Mucosa of descending colon (tissue), 3 donors: ENCODE data around the gene HES4. TPM values are rescaled to one million over a fixed set of nuclear protein-coding genes. Genes with fewer than 3 reads are reported as not detected.

Source experiments
- ATAC-seq: fragments of 200-7000 bp; cut with Tn5 transposase; one replicate; pipeline ENCODE4 v1.9.1; 2020; ENCODE audit warnings: mild to moderate bottlenecking, moderate library complexity
- DNase-seq, 3 donors: peaks; one replicate each; pipeline ENCODE4 v3.0.0-alpha.2; 2020
- H3K36me3 ChIP-seq: fragments of 200-600 bp; one replicate; pipeline ENCODE4 v1.8.0; 2021; ENCODE audit warnings: low read depth, mild to moderate bottlenecking
- H3K4me1 ChIP-seq: fragments of 200-600 bp; one replicate; pipeline ENCODE4 v1.8.0; 2021; ENCODE audit warnings: low read depth, mild to moderate bottlenecking
- H3K4me3 ChIP-seq: fragments of 200-600 bp; one replicate; pipeline ENCODE4 v1.8.0; 2021; ENCODE audit warnings: mild to moderate bottlenecking
- H3K9me3 ChIP-seq: fragments of 200-600 bp; one replicate; pipeline ENCODE4 v1.8.0; 2021; ENCODE audit warnings: mild to moderate bottlenecking
- CTCF ChIP-seq: fragments of 200-600 bp; IDR thresholded peaks from one replicate; pipeline ENCODE4 v1.8.0; 2022; ENCODE audit warnings: antibody characterized with exemption, mild to moderate bottlenecking
- intact Hi-C, 2 donors: fragments of 100-400 bp; cut with DNase I in 1 of 2; cut with micrococcal nuclease in 1 of 2; formaldehyde crosslinking; loops; one replicate each; pipeline versions ENCODE4 v1.11.0 to v1.11.1; 2022; cut with DNase I, micrococcal nuclease
- total RNA-seq, 3 donors: library from RNA; stranded (reverse); fragmentation: NEBNext Ultra II Directional in 2 of 3; extraction: Animal tissue kit (Norgen Biotek cat#: 25700) in 2 of 3; gene quantifications; one replicate each; pipeline versions ENCODE4 v1.2.1 to v1.2.4, GENCODE V29; 2021 to 2023
- donor health status: DM: no; HTN: no; CAD: no; lungs with moderate emphysema.
- donor health status: DM: no; HTN: no; CAD: no.
- donor health status: DM: no; HTN: yes; CAD: no.

The HES4 gene
- total RNA-seq, 3 donors from 2014 or later: 10.3 to 22.7 (median 21.1) TPM

DNA sequence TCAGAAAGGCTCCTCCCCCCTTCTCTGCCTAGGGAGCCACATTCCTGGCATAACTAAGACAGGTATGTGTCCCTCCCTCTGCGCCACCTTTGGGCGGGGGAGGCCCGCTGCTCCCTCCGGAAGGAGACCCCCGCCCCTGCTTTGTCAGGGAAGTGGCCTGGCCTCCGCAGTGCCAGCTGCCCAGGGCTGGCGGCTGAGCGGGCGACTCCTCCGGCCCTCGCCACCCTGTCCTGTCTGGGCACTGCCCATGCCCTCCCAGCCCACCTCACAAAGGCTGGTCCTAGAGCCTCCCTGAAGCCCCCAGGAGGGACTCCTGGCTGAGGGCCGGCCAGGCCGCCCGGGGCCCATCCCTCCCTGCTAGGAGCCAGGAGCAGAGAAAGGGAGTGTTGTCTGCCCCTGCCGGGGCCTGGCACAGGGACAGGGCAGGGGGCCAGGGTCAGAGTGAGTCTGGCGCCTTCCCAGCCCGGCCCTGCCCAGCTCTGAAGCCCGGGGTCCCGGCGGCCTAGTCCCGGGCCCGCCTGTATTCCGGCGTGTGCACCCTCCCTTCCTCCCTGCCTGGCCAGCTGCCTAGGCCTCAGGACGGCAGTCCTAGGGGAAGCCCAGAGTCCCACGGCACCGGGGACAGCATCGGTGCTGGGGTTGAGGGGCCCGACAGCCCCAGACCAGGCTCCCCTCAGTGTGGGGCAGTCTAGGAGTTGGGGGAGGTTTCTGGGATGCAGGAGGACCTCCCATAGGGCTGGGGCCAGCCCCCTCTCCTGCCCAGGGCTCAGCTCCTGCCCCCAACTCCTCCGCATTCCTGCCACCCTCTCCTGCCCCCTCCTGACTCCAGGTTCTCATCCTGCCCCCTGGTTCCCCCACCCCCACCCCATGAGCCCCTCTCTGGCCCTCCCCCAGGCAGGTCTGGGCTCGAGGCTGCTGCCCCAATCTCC is 25.1 kb upstream of the HES4 start:
- no peak overlapping the region for H3K4me3 ChIP-seq
- intact Hi-C loops: no loop called here
- no peaks in the 10 kb centered on the region for H3K9me3 ChIP-seq
- TF ChIP-seq CTCF: no peak
- DNase-seq: no peak
- peaks cover 12% of the 10 kb centered on the region for H3K4me1 ChIP-seq
- peak; percentile 5 for ATAC-seq
- no peaks in the 10 kb centered on the region for H3K36me3 ChIP-seq

DNA sequence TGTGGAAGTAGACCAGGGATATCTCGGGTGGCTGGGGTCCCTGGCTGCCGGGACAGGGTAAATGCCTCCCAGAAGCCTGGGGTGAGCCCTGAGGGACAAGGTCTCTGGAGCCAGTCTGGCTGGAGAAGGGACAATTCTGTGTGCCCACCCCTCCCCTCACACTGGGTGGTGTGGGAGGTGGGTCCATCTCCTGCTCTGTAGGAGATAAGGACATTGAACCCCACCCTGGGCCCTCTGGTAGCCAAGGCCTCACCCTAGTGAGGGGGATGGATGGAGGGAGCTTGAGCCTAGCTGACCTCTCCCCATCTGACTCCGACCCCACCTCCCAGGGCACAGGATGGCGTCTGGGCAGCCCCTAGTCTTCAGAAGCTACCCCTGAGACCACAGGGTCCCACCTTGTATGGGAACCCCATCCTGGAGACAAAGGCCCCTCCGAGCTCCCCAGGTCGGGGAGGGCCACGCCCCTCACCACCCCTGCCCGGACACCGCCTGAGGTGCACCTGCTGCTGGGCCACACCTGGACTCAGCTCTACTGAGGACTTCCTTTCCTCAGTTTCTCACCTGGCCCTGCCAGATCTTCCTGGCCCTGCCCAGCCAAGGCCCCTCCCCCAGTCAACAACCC is 24.4 kb upstream of the HES4 start:
- Histone ChIP-seq H3K4me3 (no peak overlapping the region), H3K9me3 (no peaks in the 10 kb centered on the region), H3K4me1 (peaks cover 12% of the 10 kb centered on the region), H3K36me3 (no peaks in the 10 kb centered on the region)
- TF ChIP-seq CTCF: no peak
- intact Hi-C loops: no loop called here
- no peak for ATAC-seq
- no peak for DNase-seq

- Histone ChIP-seq H3K36me3 (no peaks in the 10 kb centered on the region), H3K9me3 (no peaks in the 10 kb centered on the region), H3K4me1 (peaks cover 16% of the 10 kb centered on the region), H3K4me3 (no peak overlapping the region)
- DNase-seq: no peak
- ATAC-seq: no peak
- TF ChIP-seq CTCF: no peak
- intact Hi-C loops: no loop called here
Observed at GRCh38 chr1:1023700-1024099, 23.8 kb upstream of the HES4 start.

DNA sequence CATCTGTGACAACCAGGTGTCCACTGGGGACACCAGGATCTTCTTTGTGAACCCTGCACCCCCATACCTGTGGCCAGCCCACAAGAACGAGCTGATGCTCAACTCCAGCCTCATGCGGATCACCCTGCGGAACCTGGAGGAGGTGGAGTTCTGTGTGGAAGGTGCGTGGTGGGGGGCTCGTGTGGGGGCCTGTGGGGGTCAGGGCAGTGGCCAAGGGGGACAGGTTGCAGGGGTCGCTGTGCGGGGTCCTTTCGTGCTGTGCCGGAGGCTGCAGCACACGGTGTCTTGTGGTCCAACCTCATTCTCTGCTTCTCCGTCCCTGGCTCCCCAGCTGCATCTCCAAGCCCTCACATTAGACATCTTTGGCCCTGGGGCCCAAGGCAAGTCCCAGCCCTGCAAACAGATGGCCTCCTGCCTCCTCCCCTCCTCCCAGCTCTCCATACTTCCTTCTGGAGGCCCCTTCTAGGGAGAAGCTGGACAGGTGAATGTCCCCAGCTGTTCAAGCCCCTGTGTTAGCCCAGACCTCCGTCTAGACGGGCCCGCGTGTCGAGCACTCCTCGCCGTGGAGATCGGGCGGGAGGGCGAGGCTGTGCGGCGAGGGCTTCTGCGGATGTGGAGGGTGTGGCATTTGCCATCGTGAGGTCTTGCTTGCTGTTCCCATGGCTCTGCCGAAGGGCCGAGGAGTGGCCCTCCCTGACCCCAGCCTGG is 22.6 kb upstream of the HES4 start:
- Histone ChIP-seq H3K4me1 (peaks cover 16% of the 10 kb centered on the region), H3K9me3 (no peaks in the 10 kb centered on the region), H3K36me3 (no peaks in the 10 kb centered on the region), H3K4me3 (no peak overlapping the region)
- intact Hi-C loops: no loop called here
- ATAC-seq (no peak), DNase-seq (no peak)
- TF ChIP-seq CTCF: no peak

DNA sequence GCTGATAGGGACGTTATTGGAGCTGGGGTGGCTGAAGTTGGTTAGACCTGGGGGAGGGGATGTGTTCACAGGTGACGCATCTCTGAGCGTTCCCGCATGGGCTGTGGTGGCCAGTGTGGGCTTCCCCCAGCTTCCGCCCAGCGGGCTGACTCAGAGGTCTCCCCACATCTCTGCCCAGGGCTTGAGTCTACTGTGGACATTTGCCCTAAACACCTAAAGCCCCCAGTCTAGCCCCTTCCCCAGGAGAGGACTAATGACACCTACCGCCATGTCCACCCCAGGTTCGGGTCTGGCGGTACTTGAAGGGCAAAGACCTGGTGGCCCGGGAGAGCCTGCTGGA is 22.0 kb upstream of the HES4 start:
- ATAC-seq: no peak
- intact Hi-C loops: no loop called here
- no peak for TF ChIP-seq CTCF
- Histone ChIP-seq H3K4me1 (peaks cover 16% of the 10 kb centered on the region), H3K9me3 (no peaks in the 10 kb centered on the region), H3K36me3 (no peaks in the 10 kb centered on the region), H3K4me3 (no peak overlapping the region)
- no peak for DNase-seq
